ENCODE measurements around the gene ASB1. TPM values are rescaled to one million over a fixed set of nuclear protein-coding genes. Genes with fewer than 3 reads are reported as not detected.

The ASB1 gene
- total and polyA plus RNA-seq, 9 of the 15 experiments (the other 6 are each of a cell fraction or from before 2014, with no cell fraction given), result 6.3 to 37.7 (median 23.9) TPM

DNA sequence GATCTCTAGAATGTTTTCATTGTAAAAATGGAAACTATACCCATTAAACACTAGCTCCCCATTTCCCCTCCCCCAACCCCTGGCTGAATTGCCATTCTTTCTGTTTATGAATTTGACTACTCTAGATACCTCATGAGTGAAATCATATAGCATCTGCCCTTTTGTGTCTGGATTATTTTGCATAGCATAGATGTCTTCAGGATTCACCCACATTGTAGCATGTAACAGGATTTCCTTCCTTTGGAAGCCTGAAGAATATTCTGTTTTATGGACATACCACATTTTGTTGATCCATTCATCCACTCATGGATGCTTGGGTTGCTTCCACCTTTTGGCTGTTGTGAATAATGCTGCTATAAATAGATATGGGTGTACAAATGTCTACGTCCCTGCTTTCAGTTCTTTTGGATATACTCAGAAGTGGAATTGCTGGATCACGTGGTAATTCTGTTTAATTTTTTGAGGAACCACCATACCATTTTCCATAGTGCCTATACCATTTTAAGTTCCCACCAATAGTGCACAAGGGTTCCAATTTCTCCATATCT lies 7.7 kb upstream of the ASB1 start:
- H3K4me2 ChIP-seq (ENCODE audit: insufficient read depth, low read length), result no peak overlapping the region
- no peak overlapping the region; the same call in 2 of the 3 replicates for H3K27ac ChIP-seq (ENCODE audit: extremely low read depth, low read depth, low read length)
- ChIA-PET CTCF (ENCODE audit: low intra/inter-chr PET ratio) (no interaction called here), POLR2A (no interaction called here)
- no peak overlapping the region for H3K9ac ChIP-seq (ENCODE audit: insufficient read depth in 1 of 2, low read depth in 2 of 2, low read length in 2 of 2)
- WGBS (ENCODE audit: insufficient coverage, low coverage, missing lambda C conversion rate), result 67% methylated on average over 2 of the region's 2 CpGs
- H3K9me3 ChIP-seq (replicated peaks; ENCODE audit: control insufficient read depth, insufficient read depth, low read depth, low read length), result no peaks in the 10 kb centered on the region
- H2AFZ ChIP-seq (ENCODE audit: low read depth, low read length), result no peak overlapping the region
- peaks cover 17% of the 10 kb centered on the region for H3K79me2 ChIP-seq (ENCODE audit: control insufficient read depth, insufficient read depth, low read length)
- peaks cover 42 to 44% of the 10 kb centered on the region in 2 experiments for H3K4me1 ChIP-seq (replicated peaks in 1 of 2; ENCODE audit: control insufficient read depth in 2 of 2, insufficient read depth in 2 of 2, low read length in 2 of 2)
- no peak overlapping the region for H3K4me3 ChIP-seq
- H3K9me1 ChIP-seq (ENCODE audit: control insufficient read depth, insufficient read depth, low read length), result no peaks in the 10 kb centered on the region
- intact Hi-C loops (cut with micrococcal nuclease), result no loop called here
- FAIRE-seq (no peak), DNase-seq (ENCODE audit: extremely low read depth in 1 of 4, low spot score in 3 of 4) (no peak), ATAC-seq (no peak)
- no TSS peak for BruUV-seq (replicated peaks)
- no peaks in the 10 kb centered on the region for H3K27me3 ChIP-seq (ENCODE audit: control insufficient read depth in 2 of 2, insufficient read depth in 2 of 2, low read length in 2 of 2)
- in situ Hi-C loops (cut with MboI), result no loop called here
- H4K20me1 ChIP-seq (replicated peaks; ENCODE audit: control insufficient read depth, insufficient read depth, low read length), result no peaks in the 10 kb centered on the region
- no peaks in the 10 kb centered on the region for H3K36me3 ChIP-seq (ENCODE audit: control insufficient read depth, insufficient read depth, low read length)
- no peak for TF ChIP-seq TAF7 (tag; IDR thresholded peaks at IDR 0.05)
- TF ChIP-seq ZNF134 (CRISPR knock-in tag; conservative IDR thresholded peaks at IDR 0.05), result no peak
- TF ChIP-seq LEF1 (IDR thresholded peaks at IDR 0.05), result no peak
- no peak for TF ChIP-seq CHD1 (IDR thresholded peaks at IDR 0.05; ENCODE audit: low read length)
- no peak for TF ChIP-seq SRSF7 (optimal IDR thresholded peaks at IDR 0.05; ENCODE audit: low read depth, low read length)
- TF ChIP-seq POU5F1 (IDR thresholded peaks at IDR 0.05; ENCODE audit: borderline replicate concordance, low read depth, low read length, partially characterized antibody), result no peak
- no peak for TF ChIP-seq NR2C2 (CRISPR knock-in tag; IDR thresholded peaks at IDR 0.05)
- no peak for TF ChIP-seq NR2C2 (tag; IDR thresholded peaks at IDR 0.05)
- no peak for TF ChIP-seq MCM5 (IDR thresholded peaks at IDR 0.05; ENCODE audit: low read depth)
- no peak for TF ChIP-seq HNRNPUL1 (IDR thresholded peaks at IDR 0.05; ENCODE audit: low read length)
- TF ChIP-seq, protein P1, sequence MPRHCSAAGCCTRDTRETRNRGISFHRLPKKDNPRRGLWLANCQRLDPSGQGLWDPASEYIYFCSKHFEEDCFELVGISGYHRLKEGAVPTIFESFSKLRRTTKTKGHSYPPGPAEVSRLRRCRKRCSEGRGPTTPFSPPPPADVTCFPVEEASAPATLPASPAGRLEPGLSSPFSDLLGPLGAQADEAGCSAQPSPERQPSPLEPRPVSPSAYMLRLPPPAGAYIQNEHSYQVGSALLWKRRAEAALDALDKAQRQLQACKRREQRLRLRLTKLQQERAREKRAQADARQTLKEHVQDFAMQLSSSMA (CRISPR knock-in tag; IDR thresholded peaks at IDR 0.05), result no peak
- TF ChIP-seq, protein P2, sequence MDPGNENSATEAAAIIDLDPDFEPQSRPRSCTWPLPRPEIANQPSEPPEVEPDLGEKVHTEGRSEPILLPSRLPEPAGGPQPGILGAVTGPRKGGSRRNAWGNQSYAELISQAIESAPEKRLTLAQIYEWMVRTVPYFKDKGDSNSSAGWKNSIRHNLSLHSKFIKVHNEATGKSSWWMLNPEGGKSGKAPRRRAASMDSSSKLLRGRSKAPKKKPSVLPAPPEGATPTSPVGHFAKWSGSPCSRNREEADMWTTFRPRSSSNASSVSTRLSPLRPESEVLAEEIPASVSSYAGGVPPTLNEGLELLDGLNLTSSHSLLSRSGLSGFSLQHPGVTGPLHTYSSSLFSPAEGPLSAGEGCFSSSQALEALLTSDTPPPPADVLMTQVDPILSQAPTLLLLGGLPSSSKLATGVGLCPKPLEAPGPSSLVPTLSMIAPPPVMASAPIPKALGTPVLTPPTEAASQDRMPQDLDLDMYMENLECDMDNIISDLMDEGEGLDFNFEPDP (CRISPR knock-in tag; IDR thresholded peaks at IDR 0.05), result no peak
- TF ChIP-seq ZSCAN29 (IDR thresholded peaks at IDR 0.05), result no peak
- TF ChIP-seq PURB (CRISPR knock-in tag; IDR thresholded peaks at IDR 0.05; ENCODE audit: low read depth), result no peak
- TF ChIP-seq TBL1XR1 (IDR thresholded peaks at IDR 0.05; ENCODE audit: low read length in 2 of 2), result no peak
- no peak for TF ChIP-seq MYNN (IDR thresholded peaks at IDR 0.05)
- no peak for TF ChIP-seq MYNN (CRISPR knock-in tag; IDR thresholded peaks at IDR 0.05)
- TF ChIP-seq, protein P3, sequence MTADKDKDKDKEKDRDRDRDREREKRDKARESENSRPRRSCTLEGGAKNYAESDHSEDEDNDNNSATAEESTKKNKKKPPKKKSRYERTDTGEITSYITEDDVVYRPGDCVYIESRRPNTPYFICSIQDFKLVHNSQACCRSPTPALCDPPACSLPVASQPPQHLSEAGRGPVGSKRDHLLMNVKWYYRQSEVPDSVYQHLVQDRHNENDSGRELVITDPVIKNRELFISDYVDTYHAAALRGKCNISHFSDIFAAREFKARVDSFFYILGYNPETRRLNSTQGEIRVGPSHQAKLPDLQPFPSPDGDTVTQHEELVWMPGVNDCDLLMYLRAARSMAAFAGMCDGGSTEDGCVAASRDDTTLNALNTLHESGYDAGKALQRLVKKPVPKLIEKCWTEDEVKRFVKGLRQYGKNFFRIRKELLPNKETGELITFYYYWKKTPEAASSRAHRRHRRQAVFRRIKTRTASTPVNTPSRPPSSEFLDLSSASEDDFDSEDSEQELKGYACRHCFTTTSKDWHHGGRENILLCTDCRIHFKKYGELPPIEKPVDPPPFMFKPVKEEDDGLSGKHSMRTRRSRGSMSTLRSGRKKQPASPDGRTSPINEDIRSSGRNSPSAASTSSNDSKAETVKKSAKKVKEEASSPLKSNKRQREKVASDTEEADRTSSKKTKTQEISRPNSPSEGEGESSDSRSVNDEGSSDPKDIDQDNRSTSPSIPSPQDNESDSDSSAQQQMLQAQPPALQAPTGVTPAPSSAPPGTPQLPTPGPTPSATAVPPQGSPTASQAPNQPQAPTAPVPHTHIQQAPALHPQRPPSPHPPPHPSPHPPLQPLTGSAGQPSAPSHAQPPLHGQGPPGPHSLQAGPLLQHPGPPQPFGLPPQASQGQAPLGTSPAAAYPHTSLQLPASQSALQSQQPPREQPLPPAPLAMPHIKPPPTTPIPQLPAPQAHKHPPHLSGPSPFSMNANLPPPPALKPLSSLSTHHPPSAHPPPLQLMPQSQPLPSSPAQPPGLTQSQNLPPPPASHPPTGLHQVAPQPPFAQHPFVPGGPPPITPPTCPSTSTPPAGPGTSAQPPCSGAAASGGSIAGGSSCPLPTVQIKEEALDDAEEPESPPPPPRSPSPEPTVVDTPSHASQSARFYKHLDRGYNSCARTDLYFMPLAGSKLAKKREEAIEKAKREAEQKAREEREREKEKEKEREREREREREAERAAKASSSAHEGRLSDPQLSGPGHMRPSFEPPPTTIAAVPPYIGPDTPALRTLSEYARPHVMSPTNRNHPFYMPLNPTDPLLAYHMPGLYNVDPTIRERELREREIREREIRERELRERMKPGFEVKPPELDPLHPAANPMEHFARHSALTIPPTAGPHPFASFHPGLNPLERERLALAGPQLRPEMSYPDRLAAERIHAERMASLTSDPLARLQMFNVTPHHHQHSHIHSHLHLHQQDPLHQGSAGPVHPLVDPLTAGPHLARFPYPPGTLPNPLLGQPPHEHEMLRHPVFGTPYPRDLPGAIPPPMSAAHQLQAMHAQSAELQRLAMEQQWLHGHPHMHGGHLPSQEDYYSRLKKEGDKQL (CRISPR knock-in tag; IDR thresholded peaks at IDR 0.05; ENCODE audit: borderline replicate concordance), result no peak
- no peak for TF ChIP-seq SMAD3 (CRISPR knock-in tag; conservative IDR thresholded peaks at IDR 0.05)
